Chondrocyte (in vitro differentiated cells): ENCODE results near the gene SCN1A. TPM values are rescaled to one million over a fixed set of nuclear protein-coding genes. Genes with fewer than 3 reads are reported as not detected.

Experiments
- DNase-seq: peaks from one replicate; pipeline ENCODE4 v3.0.0; 2021; ENCODE audit warnings: mixed read lengths, low spot score
- H3K27ac Mint-ChIP-seq: one replicate; pipeline ENCODE4 v1.8.0; 2021; ENCODE audit warnings: mild to moderate bottlenecking, moderate library complexity, mixed read lengths; ENCODE audit not compliant: unreplicated experiment
- H3K27me3 Mint-ChIP-seq: 2 replicates; pipeline ENCODE4 v1.8.0; 2021; ENCODE audit warnings: low read depth, mixed read lengths
- H3K36me3 Mint-ChIP-seq: 2 replicates; pipeline ENCODE4 v1.8.0; 2021; ENCODE audit warnings: low read depth, mixed read lengths
- H3K4me1 Mint-ChIP-seq: 2 replicates; pipeline ENCODE4 v1.8.0; 2021; ENCODE audit warnings: low read depth, mild to moderate bottlenecking, mixed read lengths
- H3K4me3 Mint-ChIP-seq: one replicate; pipeline ENCODE4 v1.8.0; 2021; ENCODE audit warnings: mild to moderate bottlenecking, moderate library complexity, mixed read lengths; ENCODE audit not compliant: unreplicated experiment
- H3K9me3 Mint-ChIP-seq: 2 replicates; pipeline ENCODE4 v1.8.0; 2021; ENCODE audit warnings: low read depth, mixed read lengths
- total RNA-seq: library from RNA; stranded (reverse); gene quantifications from 3 replicates; pipeline ENCODE4 v1.2.1, GENCODE V29; 2021
- TF ChIP-seq, protein P1 (sequence below): fragments of 200-600 bp; sonication (generic); IDR thresholded peaks from 2 replicates; pipeline ENCODE4 v1.5.0; 2021; ENCODE audit warnings: antibody characterized with exemption, mild to moderate bottlenecking, moderate library complexity

The SCN1A gene
- total RNA-seq, 1 donor from 2014 or later = 0.05 TPM

DNA sequence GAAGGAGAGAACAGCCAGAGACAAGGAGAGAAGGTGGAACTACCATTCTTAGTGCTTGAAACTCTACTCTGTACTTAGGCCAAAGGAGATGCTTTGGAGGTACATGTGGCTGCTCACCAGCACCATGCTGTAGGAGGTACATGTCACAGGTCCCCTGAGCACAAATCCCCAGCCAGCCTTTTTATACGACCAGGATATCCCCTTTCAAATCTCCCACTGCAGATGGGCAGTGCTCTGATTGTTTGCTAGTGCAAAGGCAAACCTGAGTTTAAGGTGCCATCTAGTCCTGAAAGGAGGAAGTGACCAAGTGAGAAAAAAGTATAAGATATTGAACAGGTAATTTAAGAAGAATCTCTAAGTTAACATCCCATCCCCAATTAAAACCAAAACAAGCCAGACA is 157.2 kb downstream of the SCN1A start:
- Mint-ChIP-seq H3K27me3 (no peaks in the 10 kb centered on the region), H3K4me1 (no peaks in the 10 kb centered on the region), H3K27ac (no peak overlapping the region), H3K9me3 (peaks cover 6% of the 10 kb centered on the region), H3K4me3 (no peak overlapping the region), H3K36me3 (no peaks in the 10 kb centered on the region)
- TF ChIP-seq, protein P1, sequence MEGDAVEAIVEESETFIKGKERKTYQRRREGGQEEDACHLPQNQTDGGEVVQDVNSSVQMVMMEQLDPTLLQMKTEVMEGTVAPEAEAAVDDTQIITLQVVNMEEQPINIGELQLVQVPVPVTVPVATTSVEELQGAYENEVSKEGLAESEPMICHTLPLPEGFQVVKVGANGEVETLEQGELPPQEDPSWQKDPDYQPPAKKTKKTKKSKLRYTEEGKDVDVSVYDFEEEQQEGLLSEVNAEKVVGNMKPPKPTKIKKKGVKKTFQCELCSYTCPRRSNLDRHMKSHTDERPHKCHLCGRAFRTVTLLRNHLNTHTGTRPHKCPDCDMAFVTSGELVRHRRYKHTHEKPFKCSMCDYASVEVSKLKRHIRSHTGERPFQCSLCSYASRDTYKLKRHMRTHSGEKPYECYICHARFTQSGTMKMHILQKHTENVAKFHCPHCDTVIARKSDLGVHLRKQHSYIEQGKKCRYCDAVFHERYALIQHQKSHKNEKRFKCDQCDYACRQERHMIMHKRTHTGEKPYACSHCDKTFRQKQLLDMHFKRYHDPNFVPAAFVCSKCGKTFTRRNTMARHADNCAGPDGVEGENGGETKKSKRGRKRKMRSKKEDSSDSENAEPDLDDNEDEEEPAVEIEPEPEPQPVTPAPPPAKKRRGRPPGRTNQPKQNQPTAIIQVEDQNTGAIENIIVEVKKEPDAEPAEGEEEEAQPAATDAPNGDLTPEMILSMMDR = no peak
- no peak for DNase-seq

GRCh38 chr2:165969227-165969626 is 158.6 kb downstream of the SCN1A start:
- Mint-ChIP-seq H3K36me3 (no peaks in the 10 kb centered on the region), H3K4me1 (no peaks in the 10 kb centered on the region), H3K27me3 (no peaks in the 10 kb centered on the region), H3K9me3 (peaks cover 6% of the 10 kb centered on the region), H3K27ac (no peak overlapping the region), H3K4me3 (no peak overlapping the region)
- DNase-seq = no peak
- TF ChIP-seq, protein P1 = peak; percentile 33

DNA sequence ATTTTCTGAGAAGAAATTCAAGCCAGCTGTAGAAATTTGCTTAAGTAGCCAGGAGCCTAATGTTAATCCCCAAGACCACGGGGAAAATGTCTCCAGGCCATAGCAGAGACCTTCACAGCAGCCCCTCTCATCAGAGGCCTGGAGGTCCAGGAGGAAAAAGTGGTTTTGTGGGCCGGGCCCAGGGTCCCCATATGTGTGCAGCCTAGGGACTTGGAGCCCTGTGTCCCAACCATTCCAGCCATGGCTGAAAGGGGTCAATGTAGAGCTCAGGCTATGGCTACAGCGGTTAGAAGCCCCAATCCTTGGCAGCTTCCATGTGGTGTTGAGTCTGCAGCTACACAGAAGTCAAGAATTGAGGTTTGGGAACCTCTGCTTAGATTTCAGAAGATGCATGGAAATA is 160.1 kb downstream of the SCN1A start:
- no peak overlapping the region for H3K4me3 Mint-ChIP-seq
- peaks cover under 1% of the 10 kb centered on the region for H3K9me3 Mint-ChIP-seq
- no peaks in the 10 kb centered on the region for H3K36me3 Mint-ChIP-seq
- H3K27me3 Mint-ChIP-seq = no peaks in the 10 kb centered on the region
- H3K4me1 Mint-ChIP-seq = no peaks in the 10 kb centered on the region
- no peak for DNase-seq
- no peak overlapping the region for H3K27ac Mint-ChIP-seq
- TF ChIP-seq, protein P1 = no peak

DNA sequence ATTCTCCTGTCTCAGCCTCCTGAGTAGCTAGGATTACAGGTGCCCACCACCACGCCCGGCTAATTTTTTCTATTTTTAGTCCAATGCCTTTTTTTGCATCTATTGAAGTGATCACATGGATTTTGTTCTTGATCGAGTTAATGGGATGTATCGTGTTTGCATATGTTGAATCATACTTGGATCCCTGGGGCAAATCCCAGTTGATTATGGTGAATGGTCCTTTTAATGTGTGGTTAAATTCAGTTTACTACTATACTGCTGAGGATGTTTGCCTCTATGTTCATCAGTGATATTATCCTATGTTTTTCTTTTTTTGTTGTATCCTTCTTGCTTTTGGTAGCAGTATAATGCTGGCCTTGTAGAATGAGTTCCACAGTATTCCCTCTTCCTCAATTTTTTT is 166.0 kb downstream of the SCN1A start:
- H3K9me3 Mint-ChIP-seq = no peaks in the 10 kb centered on the region
- TF ChIP-seq, protein P1 = no peak
- no peak overlapping the region for H3K27ac Mint-ChIP-seq
- no peak for DNase-seq
- no peaks in the 10 kb centered on the region for H3K4me1 Mint-ChIP-seq
- no peak overlapping the region for H3K4me3 Mint-ChIP-seq
- H3K36me3 Mint-ChIP-seq = no peaks in the 10 kb centered on the region
- H3K27me3 Mint-ChIP-seq = no peaks in the 10 kb centered on the region

DNA sequence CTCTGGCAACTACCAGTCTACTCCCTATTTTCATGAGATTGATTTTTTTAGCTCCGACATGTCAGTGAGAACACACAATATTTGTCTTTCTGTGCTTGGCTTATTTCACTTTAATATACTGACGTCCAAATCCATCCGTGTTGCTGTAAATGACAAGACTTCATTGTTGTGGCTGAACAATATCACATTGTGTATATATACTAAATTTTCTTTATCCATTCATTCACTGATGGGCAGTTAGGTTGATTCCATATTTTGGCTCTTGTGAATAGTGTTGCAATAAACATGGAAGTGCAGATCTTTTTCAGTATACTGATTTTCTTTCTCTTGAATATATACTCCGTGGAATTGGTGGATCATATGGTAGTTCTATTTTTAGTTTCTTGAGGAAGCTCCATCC is 168.4 kb downstream of the SCN1A start:
- Mint-ChIP-seq H3K4me3 (no peak overlapping the region), H3K9me3 (no peaks in the 10 kb centered on the region), H3K36me3 (no peaks in the 10 kb centered on the region), H3K27ac (no peak overlapping the region), H3K4me1 (peaks cover 7% of the 10 kb centered on the region), H3K27me3 (no peaks in the 10 kb centered on the region)
- DNase-seq = no peak
- TF ChIP-seq, protein P1 = no peak
